GM21423 (cell line): ENCODE data around the gene ZNF423.
"Not testable (repeated sequence)": the region's sequence is repeated elsewhere in the genome, so short reads cannot be mapped to it uniquely, and the experiment has no call there.

Experiments
- ATAC-seq: cut with Tn5 transposase; IDR thresholded peaks from one replicate; pipeline ENCODE4 v1.9.1; 2021; ENCODE audit warnings: mild to moderate bottlenecking, moderate library complexity; ENCODE audit not compliant: unreplicated experiment

ZNF423 gene

GRCh38 chr16:49526860-49527365 is 329.0 kb downstream of the ZNF423 start:
- no peak for ATAC-seq

GRCh38 chr16:49524947-49525315 is 331.0 kb downstream of the ZNF423 start:
- no peak for ATAC-seq

DNA sequence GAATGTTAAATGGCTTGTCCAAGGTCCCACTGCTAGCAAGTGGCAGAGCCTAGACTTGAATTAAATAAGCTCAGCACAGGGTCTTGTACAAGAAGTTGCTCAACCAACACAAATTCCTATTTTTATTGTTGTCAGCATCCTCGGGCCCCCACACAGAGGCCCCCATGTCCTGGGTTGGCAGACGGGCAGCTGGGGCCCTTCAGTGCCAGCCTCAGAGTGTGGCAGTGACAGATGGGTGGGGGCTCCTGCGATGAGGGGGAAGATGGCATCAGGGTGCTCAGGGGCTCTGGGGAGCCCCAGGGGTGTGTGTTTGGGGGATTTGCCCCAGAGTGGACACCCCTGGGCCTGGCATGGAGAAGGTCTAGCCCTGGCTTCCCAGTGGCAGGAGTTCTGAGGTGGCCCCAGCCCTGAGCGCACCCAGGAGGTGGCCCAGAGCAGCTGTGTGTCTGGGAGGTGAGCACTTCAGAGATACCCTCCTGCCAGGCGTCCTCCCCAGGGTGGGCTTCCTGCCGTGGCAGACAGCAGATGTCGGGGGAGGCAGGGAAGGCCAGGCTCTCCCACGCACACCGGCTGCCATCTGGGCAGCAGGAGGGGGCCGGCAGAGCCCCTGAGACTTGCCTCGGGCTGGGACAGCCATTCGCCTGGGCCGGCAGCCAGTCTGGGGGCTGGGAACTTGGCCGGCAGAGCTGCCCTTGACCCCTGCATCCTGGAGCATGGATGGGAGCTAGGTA is 331.5 kb downstream of the ZNF423 start:
- ATAC-seq: no peak

GRCh38 chr16:49523435-49524159 is 332.3 kb downstream of the ZNF423 start:
- ATAC-seq: no peak

DNA sequence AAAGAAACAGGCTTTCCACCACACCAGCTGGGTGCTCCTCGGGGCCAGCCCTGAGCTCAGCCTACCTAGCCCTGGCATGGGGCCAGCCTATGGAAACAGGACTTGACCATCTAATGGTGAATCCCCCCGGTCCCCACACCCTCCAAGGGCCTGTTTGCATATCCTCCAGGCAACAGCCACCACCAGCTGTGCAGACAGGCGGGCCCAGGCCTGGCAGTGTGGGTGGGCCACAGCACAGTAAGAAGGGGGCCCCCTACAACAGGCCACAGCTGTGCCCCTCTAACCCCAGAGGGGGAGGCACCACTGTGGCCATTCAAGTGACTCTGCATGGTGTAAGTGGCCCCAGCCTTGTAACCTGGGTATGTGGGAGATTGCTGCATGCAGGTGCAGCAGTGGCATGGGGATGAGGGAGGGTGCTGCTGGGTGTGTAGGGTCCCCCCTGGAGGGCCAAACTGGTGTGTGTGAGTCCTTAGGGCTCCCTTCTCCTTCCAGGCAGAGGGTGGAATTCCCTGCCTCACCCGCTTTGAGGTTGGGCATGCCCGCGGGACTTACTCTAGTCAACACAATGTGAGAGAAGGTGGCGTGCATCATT is 334.1 kb downstream of the ZNF423 start:
- ATAC-seq: no peak

DNA sequence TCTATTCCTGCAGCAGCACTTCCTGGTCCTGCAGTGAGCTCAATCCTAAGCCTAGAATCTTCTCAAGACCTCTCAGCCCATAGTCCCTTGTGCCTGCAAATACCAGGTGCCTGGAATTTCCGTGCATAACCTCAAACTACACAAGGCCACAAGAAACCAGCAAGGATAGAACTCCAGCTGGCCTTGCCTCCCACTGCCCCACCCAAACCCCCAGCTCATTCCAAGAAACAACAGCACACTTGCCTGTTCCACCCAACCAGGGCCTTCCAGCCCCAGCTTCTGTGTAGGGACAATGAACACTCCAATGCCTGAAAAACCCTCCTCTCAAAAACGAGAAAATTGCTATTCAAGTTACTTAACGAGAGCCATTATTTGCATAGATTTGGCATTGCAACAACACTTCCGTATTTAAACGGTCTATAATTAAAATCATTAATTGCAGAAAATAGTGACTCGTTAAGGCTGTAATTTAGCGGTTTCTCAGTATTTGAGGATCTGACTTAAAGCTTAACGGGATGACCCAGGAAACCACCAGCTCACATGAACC is 335.3 kb downstream of the ZNF423 start:
- ATAC-seq: no peak

GRCh38 chr16:49519741-49520140 is 336.2 kb downstream of the ZNF423 start:
- no peak for ATAC-seq

DNA sequence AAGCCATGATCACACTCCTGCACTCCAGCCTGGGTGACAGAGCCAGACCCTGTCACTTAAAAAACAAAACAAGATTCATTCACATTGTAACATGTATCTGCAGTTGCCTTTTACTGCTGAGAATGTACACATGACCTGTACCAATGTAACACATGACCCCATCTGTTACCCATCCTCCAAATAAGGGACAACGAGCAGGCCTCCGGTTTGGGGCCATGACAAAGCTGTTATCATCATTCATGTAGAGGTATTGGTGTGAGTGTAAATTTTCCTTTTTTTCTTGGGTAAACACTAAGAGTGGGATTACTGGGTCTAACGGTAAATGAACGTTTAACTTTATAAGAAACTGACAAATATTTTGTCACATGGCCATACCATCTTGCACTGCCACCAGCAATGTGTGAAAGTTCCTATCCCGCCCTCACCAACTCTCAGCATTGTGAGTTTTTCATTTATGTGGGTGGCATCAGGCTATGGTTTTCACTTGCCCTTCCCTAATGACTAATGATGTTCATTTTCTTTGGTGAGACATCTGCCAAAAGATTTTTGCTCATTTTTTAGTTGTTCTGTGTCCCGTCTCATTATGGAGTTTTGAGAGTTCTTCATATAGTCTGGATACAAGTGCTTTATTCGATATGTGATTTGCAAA is 336.8 kb downstream of the ZNF423 start:
- ATAC-seq: no peak

DNA sequence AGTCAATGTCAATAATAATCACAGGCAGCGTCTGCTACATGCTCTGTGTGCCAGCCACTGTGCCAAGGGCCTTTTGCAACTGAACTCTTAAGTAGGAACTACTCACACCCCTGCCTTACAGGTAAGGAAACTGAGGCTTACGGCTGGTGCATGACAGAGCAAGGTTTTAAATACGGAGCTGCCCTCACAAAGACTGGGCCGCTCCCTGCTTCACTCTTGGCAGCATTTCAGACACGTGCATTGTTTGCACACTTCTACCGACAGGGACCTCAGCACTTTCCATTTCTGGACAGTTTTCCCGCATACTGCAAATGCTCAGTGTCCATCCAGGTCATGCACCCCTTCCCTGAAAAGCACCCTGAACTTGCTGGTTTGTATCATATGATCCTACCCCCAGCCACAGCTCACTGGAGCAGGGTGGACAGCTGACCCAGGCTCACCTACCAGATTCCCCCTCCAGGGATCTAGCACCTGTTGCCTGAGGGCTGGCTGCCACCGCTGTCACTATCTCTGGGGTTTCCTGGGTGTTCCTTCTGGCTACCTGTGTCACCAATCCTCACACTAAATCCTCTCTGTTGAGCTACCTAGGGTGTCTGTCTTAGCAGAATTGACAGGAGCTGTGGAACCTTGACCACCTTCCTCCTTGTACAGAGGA is 339.4 kb downstream of the ZNF423 start:
- ATAC-seq: no peak

GRCh38 chr16:49515861-49516260 is 340.1 kb downstream of the ZNF423 start:
- ATAC-seq: no peak

DNA sequence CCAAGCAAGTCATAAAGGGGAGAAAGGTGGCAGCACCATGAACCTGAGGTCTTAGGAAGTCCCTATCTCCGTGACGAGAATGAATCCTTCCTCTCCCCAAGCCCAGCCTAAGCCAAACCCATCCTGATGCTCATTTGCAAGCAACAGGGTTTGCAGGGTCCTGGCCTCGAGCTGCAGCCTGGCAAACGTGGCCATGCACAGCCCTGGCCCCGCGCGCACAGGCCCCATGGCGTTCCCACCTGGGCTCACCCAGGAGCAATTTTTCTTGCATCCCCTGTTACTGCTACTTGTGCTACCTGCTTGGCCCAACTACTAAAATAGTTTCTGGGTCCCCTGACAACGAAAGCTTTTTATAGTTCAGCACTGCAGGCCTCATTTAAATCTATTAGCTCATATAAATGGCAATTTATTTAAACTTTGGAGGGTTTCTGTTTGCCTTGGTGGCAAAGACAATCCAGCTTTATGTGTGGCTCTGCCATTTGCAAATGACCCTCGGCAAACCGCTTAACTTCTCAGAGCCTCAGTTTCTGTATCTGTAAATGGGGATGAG is 340.8 kb downstream of the ZNF423 start:
- no peak for ATAC-seq

DNA sequence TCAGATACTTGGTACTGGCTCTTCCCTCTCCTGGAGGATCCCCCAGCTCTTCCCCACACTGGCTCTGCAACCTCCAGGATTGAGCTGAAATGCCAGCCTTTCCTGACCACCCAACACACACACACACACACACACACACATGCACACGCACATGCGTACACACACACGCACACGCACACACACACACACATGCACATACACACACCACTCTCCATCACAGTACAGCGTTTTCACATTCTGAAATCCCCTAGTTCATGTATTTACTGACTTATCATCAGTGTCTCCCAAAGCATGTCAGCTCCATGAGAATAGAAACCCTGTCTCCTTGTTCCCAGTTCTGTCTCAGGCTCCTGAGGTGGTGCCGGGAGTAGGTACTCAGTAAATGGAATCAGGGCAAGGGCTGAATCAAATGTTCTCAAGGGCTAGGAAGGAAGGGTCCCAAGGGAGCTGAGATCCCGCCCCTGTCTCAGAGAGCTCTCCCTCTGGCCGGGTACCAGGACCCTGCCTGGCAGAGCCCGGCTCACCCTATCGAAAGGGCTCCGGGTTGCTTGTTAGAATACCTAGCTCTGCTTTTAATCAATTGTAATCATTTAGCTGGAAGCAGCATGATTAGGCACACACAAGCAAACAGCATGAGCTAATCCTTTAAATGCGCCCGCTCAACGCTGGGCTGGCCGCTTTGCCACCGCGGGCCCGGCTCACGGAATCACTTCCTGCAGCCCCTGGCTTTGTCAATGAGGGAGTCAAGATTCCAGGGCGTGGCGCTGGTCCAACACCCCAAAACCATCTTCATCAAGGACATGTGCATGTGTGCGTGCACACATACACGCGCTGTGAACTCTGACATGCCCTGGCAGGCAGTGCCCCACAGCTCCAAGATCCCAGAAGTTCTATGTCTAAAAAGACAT is 341.6 kb downstream of the ZNF423 start:
- no peak for ATAC-seq

GRCh38 chr16:49513040-49513439 is 342.9 kb downstream of the ZNF423 start:
- no peak for ATAC-seq

DNA sequence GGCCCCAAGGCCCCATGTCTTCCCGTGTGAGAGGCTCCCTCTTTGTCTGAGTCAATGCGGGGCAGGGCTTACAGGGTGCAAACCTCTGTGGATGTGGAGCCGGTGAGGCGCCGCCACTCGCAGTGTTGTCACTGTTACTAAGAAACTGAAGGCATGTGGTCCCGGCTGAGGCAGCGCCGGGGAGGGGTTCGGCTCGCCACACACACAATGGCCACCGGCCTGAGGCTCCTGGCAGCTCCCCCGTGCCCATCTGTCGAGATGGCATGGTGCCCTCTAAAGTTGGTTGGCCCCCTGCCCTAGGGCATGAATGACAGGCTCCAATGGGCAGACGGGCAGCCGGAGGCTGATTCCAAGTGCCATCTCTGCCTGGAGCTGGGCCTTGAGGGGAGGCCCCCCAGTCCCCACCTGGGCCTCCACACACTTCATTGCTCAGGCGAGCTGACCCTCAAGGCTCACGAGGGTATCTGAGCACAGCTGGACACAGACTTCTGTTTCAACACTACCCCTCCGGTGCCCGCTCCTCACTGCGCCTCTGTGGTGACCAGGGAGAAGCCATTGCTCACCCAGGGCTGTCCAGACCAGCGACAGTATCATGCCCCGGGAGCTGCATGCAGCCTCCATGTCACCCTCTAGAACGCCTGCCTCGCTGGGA is 345.1 kb downstream of the ZNF423 start:
- no peak for ATAC-seq

DNA sequence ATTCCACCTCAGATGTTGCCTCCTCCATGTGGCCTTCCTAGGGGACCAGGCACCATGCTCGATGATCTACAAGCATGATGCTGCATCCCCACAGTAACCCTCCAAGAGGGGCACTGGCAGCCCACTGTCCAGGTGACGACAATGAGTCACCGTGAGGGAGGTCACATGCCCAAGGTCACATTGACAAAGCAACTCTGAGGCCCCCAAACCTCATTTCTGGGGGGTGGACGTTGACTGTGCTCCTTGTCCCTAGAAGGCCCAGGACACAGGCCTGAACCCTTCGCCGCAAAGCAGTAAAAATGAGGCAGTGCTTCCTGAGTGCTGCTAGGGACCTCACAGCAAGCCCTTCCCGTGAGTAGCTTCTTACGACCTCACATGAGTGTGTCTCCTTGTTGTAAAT is 345.8 kb downstream of the ZNF423 start:
- ATAC-seq: no peak

- ATAC-seq: not testable (repeated sequence)
Observed at GRCh38 chr16:49506058-49507013, 349.6 kb downstream of the ZNF423 start.

DNA sequence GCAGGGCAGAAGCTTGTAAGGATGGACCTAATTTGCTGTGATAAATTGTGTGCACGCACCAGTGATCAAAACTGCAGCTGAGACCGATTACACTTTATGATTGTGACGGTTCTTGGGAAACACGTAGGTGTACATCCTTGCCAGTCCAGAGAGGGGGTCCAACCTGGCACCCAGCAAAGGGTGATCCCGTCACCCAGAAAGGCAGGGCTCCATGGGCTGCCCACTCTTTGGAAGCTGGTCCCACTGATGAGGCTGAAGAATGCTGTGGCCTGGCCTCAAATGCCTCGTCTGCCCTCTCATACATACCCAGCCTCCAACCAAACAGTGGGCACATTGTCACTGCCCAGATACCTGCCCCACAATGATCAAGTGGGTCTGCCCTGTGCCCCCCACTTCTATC is 350.4 kb downstream of the ZNF423 start:
- no peak for ATAC-seq

DNA sequence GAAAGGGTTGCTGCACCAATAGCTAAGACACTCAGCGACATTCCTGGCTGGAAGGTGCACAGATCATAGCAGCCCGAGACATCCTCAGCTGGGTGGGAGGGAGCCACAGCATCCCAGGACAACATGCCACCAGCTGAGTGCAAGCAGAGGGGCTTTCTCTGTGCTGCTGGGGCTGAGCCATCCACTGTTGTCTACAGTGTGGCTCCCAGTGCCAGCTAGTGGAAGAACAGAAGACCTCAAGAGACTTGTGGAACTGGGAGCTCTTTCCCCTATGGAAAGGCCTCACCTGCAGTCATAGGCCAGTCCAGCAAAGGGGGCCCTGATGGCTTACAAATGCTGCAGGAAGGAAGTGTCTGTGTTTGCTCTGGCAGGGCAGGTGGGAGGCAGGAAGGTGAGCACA is 351.3 kb downstream of the ZNF423 start:
- no peak for ATAC-seq
